DMS153 (cell line): ENCODE data around the gene PAPSS2.
"Not testable (repeated sequence)": the region's sequence is repeated elsewhere in the genome, so short reads cannot be mapped to it uniquely, and the experiment has no call there.

ENCODE experiments used
- DNase-seq: peaks from one replicate; lab custom pipeline; 2025; lab: John Stamatoyannopoulos, UW

PAPSS2 gene

GRCh38 chr10:87706731-87707130, 47.1 kb downstream of the PAPSS2 start:
- no peak for DNase-seq

- DNase-seq = no peak
Observed at GRCh38 chr10:87707254-87707653, 47.6 kb downstream of the PAPSS2 start.

GRCh38 chr10:87712913-87713616, 53.4 kb downstream of the PAPSS2 start:
- DNase-seq = no peak

- no peak for DNase-seq
Observed at GRCh38 chr10:87713707-87714106, 54.0 kb downstream of the PAPSS2 start.

GRCh38 chr10:87715552-87716347, 56.1 kb downstream of the PAPSS2 start:
- DNase-seq = no peak

GRCh38 chr10:87716348-87716670, 56.6 kb downstream of the PAPSS2 start:
- DNase-seq = no peak

- no peak for DNase-seq
Observed at GRCh38 chr10:87720665-87721064, 61.0 kb downstream of the PAPSS2 start.

GRCh38 chr10:87721781-87722180, 62.1 kb downstream of the PAPSS2 start:
- DNase-seq = no peak

GRCh38 chr10:87722716-87723115, 63.0 kb downstream of the PAPSS2 start:
- DNase-seq = no peak

- DNase-seq = no peak
Observed at GRCh38 chr10:87723500-87723899, 63.8 kb downstream of the PAPSS2 start.

GRCh38 chr10:87724789-87725188, 65.1 kb downstream of the PAPSS2 start:
- no peak for DNase-seq

GRCh38 chr10:87729940-87730339, 70.3 kb downstream of the PAPSS2 start:
- DNase-seq = no peak

GRCh38 chr10:87733081-87733480, 73.4 kb downstream of the PAPSS2 start:
- DNase-seq = no peak

GRCh38 chr10:87734987-87735827, 75.5 kb downstream of the PAPSS2 start:
- no peak for DNase-seq

- not testable (repeated sequence) for DNase-seq
Observed at GRCh38 chr10:87738253-87738652, 78.6 kb downstream of the PAPSS2 start.

GRCh38 chr10:87739703-87740102, 80.0 kb downstream of the PAPSS2 start:
- DNase-seq = no peak

GRCh38 chr10:87740254-87740655, 80.6 kb downstream of the PAPSS2 start:
- no peak for DNase-seq

GRCh38 chr10:87742992-87743610, 83.4 kb downstream of the PAPSS2 start:
- not testable (repeated sequence) for DNase-seq

GRCh38 chr10:87744606-87745005, 84.9 kb downstream of the PAPSS2 start:
- DNase-seq = no peak

- DNase-seq = no peak
Observed at GRCh38 chr10:87746911-87747310, 87.2 kb downstream of the PAPSS2 start.

GRCh38 chr10:87748244-87748643, 88.6 kb downstream of the PAPSS2 start:
- not testable (repeated sequence) for DNase-seq

- no peak for DNase-seq
Observed at GRCh38 chr10:87750001-87750671, 90.5 kb downstream of the PAPSS2 start.
